Stimulated activated CD4-positive, alpha-beta T cell treated with anti-CD3 and anti-CD28 coated beads, Interleukin-12 subunit alpha, Interleukin-12 subunit beta, amount 100 ng/mL, for 48 hours (primary cell): Measurements from ENCODE around the gene ZNF343.

Source experiments
- DNase-seq, 3 donors: peaks; one replicate each; pipeline ENCODE4 v3.0.0-alpha.2; 2020; ENCODE audit warnings: low read depth in 2 of 3, low spot score in 1 of 3

The ZNF343 gene

GRCh38 chr20:2446845-2447244, 61.9 kb downstream of the ZNF343 start:
- no peak for DNase-seq
